Activated CD4-positive, alpha-beta memory T cell treated with anti-CD3 and anti-CD28 coated beads for 36 hours (primary cell): Measurements from ENCODE around the gene MAFF. TPM values are rescaled to one million over a fixed set of nuclear protein-coding genes. Genes with fewer than 3 reads are reported as not detected.
"Not testable (repeated sequence)": the region's sequence is repeated elsewhere in the genome, so short reads cannot be mapped to it uniquely, and the experiment has no call there.

Experiments used
- CTCF ChIA-PET: fragments of 350-600 bp; sonication (Branson Sonifier 250); formaldehyde crosslinking; loops from one replicate; lab custom pipeline; 2021; ENCODE audit warnings: antibody characterized with exemption, inconsistent platforms; lab: Charles Lee
- POLR2A ChIA-PET: fragments of 350-600 bp; sonication (Branson Sonifier 250); formaldehyde crosslinking; loops from one replicate; lab custom pipeline; 2021; ENCODE audit warnings: antibody characterized with exemption; lab: Charles Lee
- DNase-seq: peaks from one replicate; pipeline ENCODE4 v3.0.0-alpha.2; 2020
- H3K27ac Mint-ChIP-seq: one replicate; pipeline ENCODE4 v1.8.0; 2021; ENCODE audit warnings: mixed read lengths
- H3K27me3 Mint-ChIP-seq: one replicate; pipeline ENCODE4 v1.8.0; 2021; ENCODE audit warnings: mixed read lengths
- H3K36me3 Mint-ChIP-seq: one replicate; pipeline ENCODE4 v1.8.0; 2021; ENCODE audit warnings: mixed read lengths
- H3K4me1 Mint-ChIP-seq: one replicate; pipeline ENCODE4 v1.8.0; 2021; ENCODE audit warnings: low read depth, mixed read lengths
- H3K4me3 Mint-ChIP-seq: one replicate; pipeline ENCODE4 v1.8.0; 2021; ENCODE audit warnings: mild to moderate bottlenecking, mixed read lengths
- H3K9me3 Mint-ChIP-seq: one replicate; pipeline ENCODE4 v1.8.0; 2021; ENCODE audit warnings: mixed read lengths
- intact Hi-C: fragments of 100-400 bp; cut with micrococcal nuclease; formaldehyde crosslinking; loops from one replicate; pipeline ENCODE4 v1.15.1; 2023
- total RNA-seq, 2 experiments: library from RNA; stranded (reverse); gene quantifications; one replicate each; pipeline ENCODE4 v1.2.3, GENCODE V29; 2021

MAFF gene
- total RNA-seq, 2 experiments from 2014 or later = 15.5 to 15.9 TPM

DNA sequence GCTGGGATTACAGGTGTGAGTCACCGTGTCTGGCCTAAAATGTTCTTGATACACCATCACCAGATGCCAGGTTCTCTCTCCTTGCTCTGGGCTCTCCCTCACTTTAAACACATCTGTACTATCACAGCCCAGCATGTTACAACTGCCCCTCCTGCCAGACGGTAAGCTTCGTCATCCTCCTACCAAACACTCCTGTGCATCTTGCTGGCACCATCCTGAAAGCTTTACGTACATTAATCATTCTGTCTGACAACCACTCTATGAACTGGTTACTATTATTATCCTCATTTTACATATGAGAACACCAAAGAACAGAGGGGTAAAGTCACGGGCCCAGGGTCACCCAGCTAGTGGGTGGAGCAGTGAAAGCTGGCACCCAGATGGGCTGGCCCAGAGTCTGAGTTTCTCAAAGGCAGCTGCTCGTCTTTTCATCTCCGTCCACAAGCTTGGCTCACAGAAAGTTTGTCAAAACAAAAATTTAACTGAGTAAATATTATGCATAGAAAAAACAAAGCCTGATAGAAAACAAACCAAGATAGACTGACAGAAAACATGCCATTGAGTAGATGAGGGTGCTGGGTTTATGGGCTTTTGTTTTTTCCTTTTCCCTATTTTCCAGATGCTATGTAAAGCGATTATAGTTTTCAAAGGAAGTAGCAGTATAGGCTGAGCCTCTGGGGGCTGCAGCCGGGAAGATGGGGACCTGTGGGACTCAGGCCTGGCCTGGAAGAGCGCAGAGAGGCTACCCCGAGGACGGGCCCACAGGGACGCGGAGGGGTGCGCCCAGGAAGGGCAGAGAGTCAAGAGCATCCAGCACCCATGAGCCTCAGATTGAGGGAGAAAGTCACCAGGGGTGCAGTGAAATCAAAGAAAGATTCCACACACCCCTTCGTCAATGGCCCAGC, 29.6 kb upstream of the MAFF start:
- ChIA-PET POLR2A (no interaction called here), CTCF (interaction anchor here (0.6 kb wide), 2 partner anchors 8 to 120 kb away, joined by 3 to 4 read pairs; no protein-coding TSS in a partner anchor)
- Mint-ChIP-seq H3K4me3 (no peak overlapping the region), H3K4me1 (peaks cover 40% of the 10 kb centered on the region), H3K36me3 (peaks cover 8% of the 10 kb centered on the region), H3K27ac (no peak overlapping the region), H3K27me3 (no peaks in the 10 kb centered on the region), H3K9me3 (no peaks in the 10 kb centered on the region)
- DNase-seq = no peak
- intact Hi-C loops = no loop called here

- Mint-ChIP-seq H3K36me3 (peaks cover 6% of the 10 kb centered on the region), H3K9me3 (no peaks in the 10 kb centered on the region), H3K4me1 (peaks cover 46% of the 10 kb centered on the region), H3K4me3 (no peak overlapping the region), H3K27me3 (no peaks in the 10 kb centered on the region), H3K27ac (peak overlapping the region; percentile 70)
- peak; percentile 64 for DNase-seq
- POLR2A ChIA-PET = no interaction called here
- intact Hi-C loops = no loop called here
- CTCF ChIA-PET = interaction anchor here (0.6 kb wide), 1 partner anchor 8 kb away, joined by 3 read pairs; no protein-coding TSS in a partner anchor
Measured at GRCh38 chr22:38172832-38173640, 28.8 kb upstream of the MAFF start.

DNA sequence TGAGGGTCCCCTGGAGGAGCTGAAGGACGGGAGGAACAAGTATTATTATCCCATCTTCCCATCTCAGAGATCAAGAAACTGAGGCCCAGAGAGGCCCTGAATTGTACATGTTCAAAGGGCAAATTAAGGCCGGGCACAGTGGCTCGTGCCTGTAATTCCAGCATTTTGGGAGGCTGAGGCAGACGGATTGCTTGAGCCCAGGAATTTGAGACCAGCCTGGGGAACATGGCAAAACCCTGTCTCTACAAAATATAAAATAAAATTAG, 28.2 kb upstream of the MAFF start:
- POLR2A ChIA-PET = no interaction called here

GRCh38 chr22:38174626-38175025, 27.2 kb upstream of the MAFF start:
- H3K36me3 Mint-ChIP-seq = peaks cover 3% of the 10 kb centered on the region
- CTCF ChIA-PET = no interaction called here
- no peaks in the 10 kb centered on the region for H3K9me3 Mint-ChIP-seq
- no peak for DNase-seq
- no peak overlapping the region for H3K4me3 Mint-ChIP-seq
- H3K4me1 Mint-ChIP-seq = peaks cover 57% of the 10 kb centered on the region
- POLR2A ChIA-PET = no interaction called here
- no peaks in the 10 kb centered on the region for H3K27me3 Mint-ChIP-seq
- H3K27ac Mint-ChIP-seq = no peak overlapping the region
- intact Hi-C loops = no loop called here

More for the DNA sequence above, 28.2 kb upstream of the MAFF start:
- Mint-ChIP-seq H3K27me3 (no peaks in the 10 kb centered on the region), H3K4me1 (peaks cover 49% of the 10 kb centered on the region), H3K36me3 (peaks cover 5% of the 10 kb centered on the region), H3K27ac (no peak overlapping the region), H3K4me3 (no peak overlapping the region), H3K9me3 (no peaks in the 10 kb centered on the region)
- DNase-seq = no peak
- CTCF ChIA-PET = no interaction called here
- intact Hi-C loops = no loop called here

- peaks cover 66% of the 10 kb centered on the region for H3K4me1 Mint-ChIP-seq
- H3K27me3 Mint-ChIP-seq = no peaks in the 10 kb centered on the region
- peaks cover 2% of the 10 kb centered on the region for H3K36me3 Mint-ChIP-seq
- H3K4me3 Mint-ChIP-seq = no peak overlapping the region
- intact Hi-C loops = no loop called here
- peak overlapping the region; percentile 84 for H3K27ac Mint-ChIP-seq
- ChIA-PET CTCF (interaction anchor here (1.0 to 1.4 kb wide), 2 partner anchors 24 to 61 kb away, joined by 3 to 6 read pairs; no protein-coding TSS in a partner anchor), POLR2A (no interaction called here)
- H3K9me3 Mint-ChIP-seq = no peaks in the 10 kb centered on the region
- no peak for DNase-seq
Measured at GRCh38 chr22:38175206-38176118, 26.3 kb upstream of the MAFF start.

- H3K4me1 Mint-ChIP-seq = peaks cover 72% of the 10 kb centered on the region
- no peak overlapping the region for H3K4me3 Mint-ChIP-seq
- H3K36me3 Mint-ChIP-seq = no peaks in the 10 kb centered on the region
- ChIA-PET CTCF (interaction anchor here (0.7 to 1.4 kb wide), 5 partner anchors 23 to 124 kb away, joined by 3 to 6 read pairs (median 3); partner anchors contain the start of gene PICK1), POLR2A (no interaction called here)
- peak; percentile 78 for DNase-seq
- intact Hi-C loops = no loop called here
- H3K27me3 Mint-ChIP-seq = no peaks in the 10 kb centered on the region
- H3K9me3 Mint-ChIP-seq = no peaks in the 10 kb centered on the region
- H3K27ac Mint-ChIP-seq = peak overlapping the region; percentile 84
Measured at GRCh38 chr22:38176170-38176741, 25.5 kb upstream of the MAFF start.

GRCh38 chr22:38177044-38177443, 24.8 kb upstream of the MAFF start:
- H3K27ac Mint-ChIP-seq = peak overlapping the region; percentile 84
- peaks cover 74% of the 10 kb centered on the region for H3K4me1 Mint-ChIP-seq
- no peak overlapping the region for H3K4me3 Mint-ChIP-seq
- H3K27me3 Mint-ChIP-seq = no peaks in the 10 kb centered on the region
- intact Hi-C loops = no loop called here
- no peaks in the 10 kb centered on the region for H3K9me3 Mint-ChIP-seq
- no peaks in the 10 kb centered on the region for H3K36me3 Mint-ChIP-seq
- CTCF ChIA-PET = interaction anchor here (0.8 to 1.4 kb wide), 3 partner anchors 63 to 120 kb away, joined by 3 to 6 read pairs (median 3); partner anchors contain the start of gene PICK1
- DNase-seq = peak; percentile 31
- POLR2A ChIA-PET = no interaction called here

DNA sequence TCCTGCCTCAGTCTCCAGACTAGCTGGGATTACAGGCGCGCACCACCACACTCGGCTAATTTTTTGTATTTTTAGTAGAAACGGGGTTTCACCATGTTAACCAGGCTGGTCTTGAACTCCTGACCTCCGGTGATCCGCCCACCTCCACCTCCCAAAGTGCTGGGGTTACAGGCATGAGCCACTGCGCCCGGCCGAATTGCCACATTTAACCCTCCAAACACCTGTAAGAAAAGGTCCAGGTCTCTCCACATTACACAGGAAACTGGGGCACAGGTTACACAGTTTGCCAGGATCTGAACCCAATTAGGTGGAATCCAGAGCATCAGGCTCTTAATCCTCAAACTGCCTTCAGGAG, 24.2 kb upstream of the MAFF start:
- H3K9me3 Mint-ChIP-seq, POLR2A ChIA-PET, H3K27ac Mint-ChIP-seq, DNase-seq, intact Hi-C loops, CTCF ChIA-PET, H3K36me3 Mint-ChIP-seq, H3K4me3 Mint-ChIP-seq, H3K27me3 Mint-ChIP-seq: not testable (repeated sequence)
- peaks cover 72% of the 10 kb centered on the region for H3K4me1 Mint-ChIP-seq

GRCh38 chr22:38177926-38178604, 23.7 kb upstream of the MAFF start:
- Mint-ChIP-seq H3K27me3 (no peaks in the 10 kb centered on the region), H3K36me3 (no peaks in the 10 kb centered on the region), H3K4me1 (peaks cover 70% of the 10 kb centered on the region), H3K4me3 (no peak overlapping the region), H3K27ac (no peak overlapping the region), H3K9me3 (no peaks in the 10 kb centered on the region)
- ChIA-PET CTCF (interaction anchor here (1.7 kb wide), 1 partner anchor 63 kb away, joined by 5 read pairs; no protein-coding TSS in a partner anchor), POLR2A (no interaction called here)
- DNase-seq = no peak
- intact Hi-C loops = no loop called here

- H3K9me3 Mint-ChIP-seq, intact Hi-C loops, H3K27me3 Mint-ChIP-seq, H3K4me3 Mint-ChIP-seq, DNase-seq, H3K36me3 Mint-ChIP-seq, POLR2A ChIA-PET, H3K27ac Mint-ChIP-seq: not testable (repeated sequence)
- H3K4me1 Mint-ChIP-seq = peaks cover 65% of the 10 kb centered on the region
- CTCF ChIA-PET = interaction anchor here (1.1 to 1.7 kb wide), 3 partner anchors 39 to 76 kb away, joined by 3 to 5 read pairs (median 4); no protein-coding TSS in a partner anchor
Measured at GRCh38 chr22:38178605-38178937, 23.2 kb upstream of the MAFF start.
